SJCRH30 (cell line): ENCODE measurements around the gene PURB. TPM values are rescaled to one million over a fixed set of nuclear protein-coding genes. Genes with fewer than 3 reads are reported as not detected.
A peak's percentile ranks its signal among the peaks of the same experiment; 100 is the strongest.
"Not testable (repeated sequence)": the region's sequence is repeated elsewhere in the genome, so short reads cannot be mapped to it uniquely, and the experiment has no call there.

Experiments
- DNase-seq, 2 experiments: peaks; one replicate each; pipeline ENCODE4 v3.0.0-alpha.2; 2015 to 2020
- H3K27ac ChIP-seq: fragments of 250-450 bp; sonication (Bioruptor Pico); 2 replicates; pipeline ENCODE4 v1.5.1; 2020; ENCODE audit warnings: mild to moderate bottlenecking, moderate library complexity
- H3K27me3 ChIP-seq: fragments of 250-450 bp; sonication (Bioruptor Pico); 2 replicates; pipeline ENCODE4 v1.5.1; 2020; ENCODE audit warnings: mild to moderate bottlenecking, moderate library complexity
- H3K36me3 ChIP-seq: fragments of 250-450 bp; sonication (Bioruptor Pico); 2 replicates; pipeline ENCODE4 v1.5.1; 2020; ENCODE audit warnings: mild to moderate bottlenecking, moderate library complexity
- H3K4me1 ChIP-seq: fragments of 250-450 bp; sonication (Bioruptor Pico); 2 replicates; pipeline ENCODE4 v1.5.1; 2020; ENCODE audit warnings: mild to moderate bottlenecking, moderate library complexity
- H3K4me3 ChIP-seq: fragments of 250-450 bp; sonication (Bioruptor Pico); 2 replicates; pipeline ENCODE4 v1.5.1; 2020; ENCODE audit warnings: mild to moderate bottlenecking, moderate library complexity
- H3K9me3 ChIP-seq: fragments of 250-450 bp; sonication (Bioruptor Pico); replicated peaks from 2 replicates; pipeline ENCODE4 v1.5.1; 2020; ENCODE audit warnings: mild to moderate bottlenecking, moderate library complexity
- total RNA-seq: library from RNA; depleted of rRNA; stranded (reverse); fragments of >200 nt; shearing (Covaris generic); gene quantifications from 2 replicates; pipeline ENCODE4 v1.2.3, GENCODE V29; 2014; rRNA removed

The PURB gene
- total RNA-seq, 1 experiment from 2014 or later = 42.7 TPM

GRCh38 chr7:44849885-44850544 is 35.3 kb downstream of the PURB start:
- DNase-seq = no peak
- no peaks in the 10 kb centered on the region for H3K27me3 ChIP-seq
- no peaks in the 10 kb centered on the region for H3K9me3 ChIP-seq
- no peak overlapping the region for H3K27ac ChIP-seq
- no peak overlapping the region for H3K4me3 ChIP-seq
- peaks cover 3% of the 10 kb centered on the region; the same call in 1 of the 2 replicates for H3K36me3 ChIP-seq
- H3K4me1 ChIP-seq = peaks cover 10% of the 10 kb centered on the region; the same call in 1 of the 2 replicates

- H3K9me3 ChIP-seq = no peaks in the 10 kb centered on the region
- peaks cover 3% of the 10 kb centered on the region; the same call in 1 of the 2 replicates for H3K36me3 ChIP-seq
- H3K27ac ChIP-seq = no peak overlapping the region
- DNase-seq = peak in 1 of 2 experiments; percentile 11
- H3K4me1 ChIP-seq = peaks cover 10% of the 10 kb centered on the region; the same call in 1 of the 2 replicates
- peak overlapping the region; percentile 74 for H3K4me3 ChIP-seq
- H3K27me3 ChIP-seq = no peaks in the 10 kb centered on the region
These were observed 36.0 kb downstream of the PURB start for GRCh38 chr7:44849259-44849884.

GRCh38 chr7:44847920-44848634 is 37.3 kb downstream of the PURB start, which contains the start of gene H2AZ2:
H2AZ2 (minus strand) TSS chr7:44848087; CDS start chr7:44847971, 116 bp downstream.
- peaks cover 7% of the 10 kb centered on the region; the same call in 1 of the 2 replicates for H3K36me3 ChIP-seq
- H3K9me3 ChIP-seq = no peaks in the 10 kb centered on the region
- peaks cover 10% of the 10 kb centered on the region; the same call in 1 of the 2 replicates for H3K4me1 ChIP-seq
- H3K4me3 ChIP-seq = peak within 1 kb of the TSS; percentile 74
- H3K27me3 ChIP-seq = no peaks in the 10 kb centered on the region
- H3K27ac ChIP-seq = peak within 1 kb of the TSS; percentile 99
- DNase-seq = peak; percentile 100

- Histone ChIP-seq H3K36me3 (peaks cover 10% of the 10 kb centered on the region), H3K4me3 (peak overlapping the region; percentile 74), H3K27me3 (no peaks in the 10 kb centered on the region), H3K9me3 (no peaks in the 10 kb centered on the region), H3K27ac (peak overlapping the region; percentile 83), H3K4me1 (peaks cover 10% of the 10 kb centered on the region; the same call in 1 of the 2 replicates)
- peak; percentile 90 to 92 for DNase-seq
These were observed 37.8 kb downstream of the PURB start for GRCh38 chr7:44847509-44847919.

GRCh38 chr7:44846816-44847508 is 38.4 kb downstream of the PURB start:
- H3K4me1 ChIP-seq = peaks cover 10% of the 10 kb centered on the region; the same call in 1 of the 2 replicates
- no peaks in the 10 kb centered on the region for H3K27me3 ChIP-seq
- peak in 1 of 2 experiments; percentile 16 for DNase-seq
- H3K36me3 ChIP-seq = peaks cover 15% of the 10 kb centered on the region
- H3K4me3 ChIP-seq = peak overlapping the region; percentile 74
- H3K27ac ChIP-seq = peak overlapping the region; percentile 83
- H3K9me3 ChIP-seq = no peaks in the 10 kb centered on the region

GRCh38 chr7:44846390-44846789 is 38.9 kb downstream of the PURB start:
- not testable (repeated sequence) for H3K9me3 ChIP-seq, DNase-seq, H3K27me3 ChIP-seq, H3K27ac ChIP-seq
- peaks cover 21% of the 10 kb centered on the region for H3K36me3 ChIP-seq
- H3K4me3 ChIP-seq = peak overlapping the region; percentile 74
- H3K4me1 ChIP-seq = peaks cover 10% of the 10 kb centered on the region; the same call in 1 of the 2 replicates

GRCh38 chr7:44845451-44845850 is 39.9 kb downstream of the PURB start:
- Histone ChIP-seq H3K4me1 (peaks cover 10% of the 10 kb centered on the region; the same call in 1 of the 2 replicates), H3K36me3 (peaks cover 30% of the 10 kb centered on the region), H3K9me3 (no peaks in the 10 kb centered on the region), H3K27me3 (no peaks in the 10 kb centered on the region), H3K4me3 (peak overlapping the region; percentile 74), H3K27ac (no peak overlapping the region)
- no peak for DNase-seq

- not testable (repeated sequence) for H3K27me3 ChIP-seq, H3K4me3 ChIP-seq, H3K4me1 ChIP-seq, H3K27ac ChIP-seq, H3K9me3 ChIP-seq, DNase-seq
- peaks cover 49% of the 10 kb centered on the region for H3K36me3 ChIP-seq
These were observed 41.9 kb downstream of the PURB start for GRCh38 chr7:44843440-44843839.

GRCh38 chr7:44842675-44843074 is 42.7 kb downstream of the PURB start:
- H3K36me3 ChIP-seq = peaks cover 56% of the 10 kb centered on the region
- not testable (repeated sequence) for H3K4me1 ChIP-seq, H3K27ac ChIP-seq, H3K4me3 ChIP-seq, H3K27me3 ChIP-seq, H3K9me3 ChIP-seq, DNase-seq

- Histone ChIP-seq H3K4me1 (no peaks in the 10 kb centered on the region), H3K9me3 (no peaks in the 10 kb centered on the region), H3K27ac (no peak overlapping the region), H3K36me3 (peaks cover 85% of the 10 kb centered on the region), H3K27me3 (no peaks in the 10 kb centered on the region), H3K4me3 (no peak overlapping the region)
- DNase-seq = no peak
These were observed 46.6 kb downstream of the PURB start for GRCh38 chr7:44838751-44839150.

GRCh38 chr7:44827567-44827966 is 57.8 kb downstream of the PURB start:
- Histone ChIP-seq H3K27ac (no peak overlapping the region), H3K4me1 (no peaks in the 10 kb centered on the region), H3K9me3 (no peaks in the 10 kb centered on the region), H3K27me3 (no peaks in the 10 kb centered on the region), H3K4me3 (no peak overlapping the region), H3K36me3 (peaks cover 65% of the 10 kb centered on the region)
- no peak for DNase-seq

Other genes starting within 250 kb of the PURB start
- gene ZMIZ2, start 136.7 kb downstream of the PURB start, total RNA-seq = 9.0 and 13.3 TPM in 2 replicates
- 4,792 and 5,450 TPM in 2 replicates for gene PPIA, start 88.8 kb downstream of the PURB start, total RNA-seq
- gene H2AZ2, start 37.4 kb downstream of the PURB start, total RNA-seq = 454 and 459 TPM in 2 replicates
- 0.30 and 0.33 TPM in 2 replicates for gene MYO1G, start 93.5 kb upstream of the PURB start, total RNA-seq
- 26.2 and 28.3 TPM in 2 replicates for gene CCM2, start 114.7 kb upstream of the PURB start, total RNA-seq
- gene NACAD, start 203.4 kb upstream of the PURB start, total RNA-seq = 4.0 and 4.8 TPM in 2 replicates
- 117 and 137 TPM in 2 replicates for gene TBRG4, start 226.2 kb upstream of the PURB start, total RNA-seq